GM19193 (cell line): ENCODE measurements around the gene RGR.

Experiments used
- POLR2A ChIP-seq: IDR thresholded peaks from 4 replicates; pipeline ENCODE4 v1.6.1; 2011; ENCODE audit not compliant: insufficient read depth, insufficient read length; ENCODE audit errors: extremely low read depth

RGR gene

GRCh38 chr10:84262190-84262956, 17.5 kb downstream of the RGR start:
- no peak for TF ChIP-seq POLR2A

- TF ChIP-seq POLR2A, result no peak
Observed at GRCh38 chr10:84263716-84264115, 18.9 kb downstream of the RGR start.

- TF ChIP-seq POLR2A, result no peak
Observed at GRCh38 chr10:84264611-84265141, 19.8 kb downstream of the RGR start.

- no peak for TF ChIP-seq POLR2A
Observed at GRCh38 chr10:84265418-84265817, 20.6 kb downstream of the RGR start.

GRCh38 chr10:84267503-84268126, 22.8 kb downstream of the RGR start:
- TF ChIP-seq POLR2A, result no peak

- TF ChIP-seq POLR2A, result no peak
Observed at GRCh38 chr10:84269162-84269561, 24.3 kb downstream of the RGR start.

- no peak for TF ChIP-seq POLR2A
Observed at GRCh38 chr10:84269773-84270172, 24.9 kb downstream of the RGR start.

GRCh38 chr10:84270708-84271107, 25.9 kb downstream of the RGR start:
- TF ChIP-seq POLR2A, result no peak

- no peak for TF ChIP-seq POLR2A
Observed at GRCh38 chr10:84286695-84287094, 41.8 kb downstream of the RGR start.

GRCh38 chr10:84288151-84288550, 43.3 kb downstream of the RGR start:
- TF ChIP-seq POLR2A, result no peak

- TF ChIP-seq POLR2A, result no peak
Observed at GRCh38 chr10:84289521-84290200, 44.8 kb downstream of the RGR start.

- no peak for TF ChIP-seq POLR2A
Observed at GRCh38 chr10:84290235-84290634, 45.4 kb downstream of the RGR start.

GRCh38 chr10:84291384-84291783, 46.5 kb downstream of the RGR start:
- no peak for TF ChIP-seq POLR2A

GRCh38 chr10:84292502-84292901, 47.6 kb downstream of the RGR start:
- TF ChIP-seq POLR2A, result no peak

- TF ChIP-seq POLR2A, result no peak
Observed at GRCh38 chr10:84293171-84293570, 48.3 kb downstream of the RGR start.
